ENCODE measurements around the gene PPP2R5A. TPM values are rescaled to one million over a fixed set of nuclear protein-coding genes. Genes with fewer than 3 reads are reported as not detected.
"Not testable (repeated sequence)": the region's sequence is repeated elsewhere in the genome, so short reads cannot be mapped to it uniquely, and the experiment has no call there.

Gene PPP2R5A
- total RNA-seq, 2 donors from 2014 or later, result 48.8 to 81.5 TPM

DNA sequence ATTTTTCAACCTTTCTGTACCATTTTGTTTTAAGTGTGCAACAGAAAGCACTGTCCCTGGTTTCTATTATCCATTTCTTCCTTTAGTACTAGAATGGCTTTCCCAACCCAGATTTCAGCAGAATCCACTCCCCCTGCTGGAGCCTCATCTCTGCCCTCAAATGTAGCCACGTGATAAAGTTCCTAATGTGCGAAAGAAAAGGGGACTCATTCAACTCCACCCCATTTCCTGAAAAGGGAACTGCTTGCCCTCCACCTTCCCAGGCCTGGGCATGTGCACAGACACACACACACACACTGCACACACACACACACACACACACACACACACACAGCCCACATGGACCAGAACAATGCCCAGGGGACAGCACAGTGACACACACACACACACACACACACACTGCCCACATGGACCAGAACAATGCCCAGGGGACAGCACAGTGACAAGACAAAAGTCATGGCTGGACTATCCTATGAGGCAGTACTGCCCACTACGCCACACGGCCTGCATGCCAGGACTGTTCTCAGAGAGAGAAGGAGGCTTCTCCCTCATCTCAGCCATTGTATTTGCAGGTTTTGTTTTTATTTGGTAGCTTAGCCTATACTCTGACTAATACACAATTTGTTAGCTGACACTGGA is 96.3 kb downstream of the PPP2R5A start:
- Histone ChIP-seq H3K9me3 (no peaks in the 10 kb centered on the region), H3K4me1 (no peaks in the 10 kb centered on the region), H3K36me3 (peaks cover 24% of the 10 kb centered on the region), H3K27me3 (no peaks in the 10 kb centered on the region), H3K27ac (no peak overlapping the region), H3K4me3 (no peak overlapping the region)
- TF ChIP-seq CTCF (IDR thresholded peaks at IDR 0.05), result no peak
- no peak for DNase-seq (ENCODE audit: low spot score)

- H3K4me1 ChIP-seq, result no peaks in the 10 kb centered on the region
- no peak overlapping the region for H3K27ac ChIP-seq
- no peaks in the 10 kb centered on the region for H3K27me3 ChIP-seq
- DNase-seq (ENCODE audit: low spot score), result no peak
- H3K36me3 ChIP-seq, result peaks cover 6% of the 10 kb centered on the region
- no peaks in the 10 kb centered on the region for H3K9me3 ChIP-seq
- H3K4me3 ChIP-seq, result no peak overlapping the region
- TF ChIP-seq CTCF (IDR thresholded peaks at IDR 0.05), result no peak
Observed at GRCh38 chr1:212386029-212386428, 100.8 kb downstream of the PPP2R5A start.

GRCh38 chr1:212388985-212389716 is 103.9 kb downstream of the PPP2R5A start:
- peaks cover 6% of the 10 kb centered on the region for H3K36me3 ChIP-seq
- no peaks in the 10 kb centered on the region for H3K9me3 ChIP-seq
- H3K27me3 ChIP-seq, result no peaks in the 10 kb centered on the region
- no peaks in the 10 kb centered on the region for H3K4me1 ChIP-seq
- no peak overlapping the region for H3K4me3 ChIP-seq
- no peak for DNase-seq (ENCODE audit: low spot score)
- TF ChIP-seq CTCF (IDR thresholded peaks at IDR 0.05), result no peak
- no peak overlapping the region for H3K27ac ChIP-seq

DNA sequence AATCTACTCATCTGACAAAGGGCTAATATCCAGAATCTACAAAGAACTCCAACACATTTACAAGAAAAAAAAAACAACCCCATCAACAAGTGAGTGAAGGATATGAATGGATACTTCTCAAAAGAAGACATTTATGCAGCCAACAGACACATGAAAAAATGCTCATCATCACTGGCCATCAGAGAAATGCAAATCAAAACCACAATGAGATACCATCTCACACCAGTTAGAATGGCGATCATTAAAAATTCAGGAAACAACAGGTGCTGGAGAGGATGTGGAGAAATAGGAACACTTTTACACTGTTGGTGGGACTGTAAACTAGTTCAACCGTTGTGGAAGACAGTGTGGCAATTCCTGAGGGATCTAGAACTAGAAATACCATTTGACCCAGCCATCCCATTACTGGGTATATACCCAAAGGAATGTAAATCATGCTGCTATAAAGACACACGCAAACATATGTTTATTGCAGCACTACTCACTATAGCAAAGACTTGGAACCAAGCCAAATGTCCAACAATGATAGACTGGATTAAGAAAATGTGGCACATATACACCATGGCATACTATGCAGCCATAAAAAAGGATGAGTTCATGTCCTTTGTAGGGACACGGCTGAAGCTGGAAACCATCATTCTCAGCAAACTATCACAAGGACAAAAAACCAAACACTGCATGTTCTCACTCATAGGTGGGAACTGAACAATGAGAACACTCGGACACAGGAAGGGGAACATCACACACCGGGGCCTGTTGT is 110.6 kb downstream of the PPP2R5A start:
- H3K9me3 ChIP-seq, result peaks cover 0 to 18% of the 10 kb centered on the region in 2 donors
- H3K27ac ChIP-seq; H3K36me3 ChIP-seq; DNase-seq (ENCODE audit: low spot score); H3K27me3 ChIP-seq; H3K4me3 ChIP-seq; H3K4me1 ChIP-seq: not testable (repeated sequence)

DNA sequence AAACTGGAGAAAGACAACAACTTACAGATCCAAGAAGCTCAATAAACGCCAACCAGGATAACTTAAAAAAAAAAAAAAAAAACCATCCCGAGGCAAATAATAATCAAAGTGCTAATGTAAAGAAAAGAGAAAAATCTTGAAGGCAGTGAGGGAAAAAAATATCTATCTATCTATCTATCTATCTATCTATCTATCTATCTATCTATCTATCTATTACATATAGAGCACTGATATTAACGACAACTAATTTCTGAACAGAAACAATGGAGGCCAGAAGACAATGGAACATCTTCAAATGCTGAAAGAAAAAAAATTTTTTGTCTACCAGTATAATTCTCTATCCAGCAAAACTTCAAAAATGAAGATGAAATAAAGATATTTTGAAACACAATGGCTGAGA is 111.4 kb downstream of the PPP2R5A start:
- Histone ChIP-seq H3K27ac (no peak overlapping the region), H3K36me3 (no peaks in the 10 kb centered on the region), H3K27me3 (no peaks in the 10 kb centered on the region), H3K4me1 (no peaks in the 10 kb centered on the region), H3K4me3 (no peak overlapping the region), H3K9me3 (peaks cover 0 to 18% of the 10 kb centered on the region in 2 donors)
- no peak for TF ChIP-seq CTCF (IDR thresholded peaks at IDR 0.05)
- DNase-seq (ENCODE audit: low spot score), result no peak

- H3K4me1 ChIP-seq, result no peaks in the 10 kb centered on the region
- no peaks in the 10 kb centered on the region for H3K27me3 ChIP-seq
- H3K36me3 ChIP-seq, result no peaks in the 10 kb centered on the region
- peaks cover 0 to 18% of the 10 kb centered on the region in 2 donors for H3K9me3 ChIP-seq
- H3K27ac ChIP-seq, result no peak overlapping the region
- H3K4me3 ChIP-seq, result no peak overlapping the region
- no peak for DNase-seq (ENCODE audit: low spot score)
- no peak for TF ChIP-seq CTCF (IDR thresholded peaks at IDR 0.05)
Observed at GRCh38 chr1:212397171-212397570, 112.0 kb downstream of the PPP2R5A start.
